SK-N-SH treated with all-trans-retinoic acid at 6 μM for 48 hours (cell line): ENCODE results near the gene RPL7A.

Experiments
- ATAC-seq: fragments of 200-7000 bp; cut with Tn5 transposase; 3 replicates; pipeline ENCODE4 v1.9.1; 2020; ENCODE audit warnings: mild to moderate bottlenecking, moderate library complexity
- CSDC2 ChIP-seq: fragments of 250-450 bp; sonication (Bioruptor Pico); IDR thresholded peaks from 2 replicates; pipeline ENCODE4 v1.5.0; 2020; ENCODE audit warnings: mild to moderate bottlenecking, moderate library complexity
- ESRRG ChIP-seq: fragments of 250-450 bp; sonication (Bioruptor Pico); IDR thresholded peaks from 2 replicates; pipeline ENCODE4 v1.6.1; 2021; ENCODE audit warnings: mild to moderate bottlenecking
- ISL1 ChIP-seq: fragments of 250-450 bp; sonication (Bioruptor Pico); IDR thresholded peaks from 2 replicates; pipeline ENCODE4 v2.1.2; 2022; ENCODE audit warnings: mild to moderate bottlenecking, moderate library complexity
- OSR1 ChIP-seq: fragments of 250-450 bp; sonication (Bioruptor Pico); IDR thresholded peaks from 2 replicates; pipeline ENCODE4 v1.8.0; 2022; ENCODE audit warnings: moderate library complexity, mild to moderate bottlenecking, inconsistent platforms
- PPARA ChIP-seq: fragments of 250-450 bp; sonication (Bioruptor Pico); IDR thresholded peaks from 2 replicates; pipeline ENCODE4 v1.5.0; 2020; ENCODE audit warnings: mild to moderate bottlenecking, borderline replicate concordance
- RARB ChIP-seq: fragments of 250-450 bp; sonication (Bioruptor Pico); IDR thresholded peaks from 2 replicates; pipeline ENCODE4 v1.8.0; 2021; ENCODE audit warnings: mild to moderate bottlenecking, moderate library complexity
- SNAI2 ChIP-seq: fragments of 250-450 bp; sonication (Bioruptor Pico); IDR thresholded peaks from 2 replicates; pipeline ENCODE4 v1.5.0; 2020; ENCODE audit warnings: mild to moderate bottlenecking, moderate library complexity
- TOX ChIP-seq: fragments of 250-450 bp; sonication (Bioruptor Pico); IDR thresholded peaks from 2 replicates; pipeline ENCODE4 v1.8.0; 2021; ENCODE audit warnings: mild to moderate bottlenecking, moderate library complexity, borderline replicate concordance
- ZC3H10 ChIP-seq: fragments of 250-450 bp; sonication (Bioruptor Pico); IDR thresholded peaks from 2 replicates; pipeline ENCODE4 v1.5.1; 2021; ENCODE audit warnings: mild to moderate bottlenecking, moderate library complexity
- ZFP3 ChIP-seq: fragments of 250-450 bp; sonication (Bioruptor Pico); IDR thresholded peaks from 2 replicates; pipeline ENCODE4 v1.5.0; 2020; ENCODE audit warnings: mild to moderate bottlenecking, moderate library complexity
- ZFP30 ChIP-seq: fragments of 450-650 bp; formaldehyde crosslinking; IDR thresholded peaks from 2 replicates; pipeline ENCODE4 v1.5.0; 2022; ENCODE audit warnings: mild to moderate bottlenecking, moderate library complexity
- ZNF565 ChIP-seq: fragments of 450-650 bp; formaldehyde crosslinking; conservative IDR thresholded peaks from 2 replicates; pipeline ENCODE4 v1.5.0; 2020; ENCODE audit warnings: low read depth, mild to moderate bottlenecking, moderate library complexity
- ZNF70 ChIP-seq: fragments of 450-650 bp; formaldehyde crosslinking; IDR thresholded peaks from 2 replicates; pipeline ENCODE4 v1.5.0; 2020; ENCODE audit warnings: mild to moderate bottlenecking, moderate library complexity
- ZNF8 ChIP-seq: fragments of 450-650 bp; formaldehyde crosslinking; IDR thresholded peaks from 2 replicates; pipeline ENCODE4 v1.5.0; 2020; ENCODE audit warnings: mild to moderate bottlenecking, moderate library complexity
- TF ChIP-seq, protein P1 (sequence below): fragments of 250-450 bp; sonication (Bioruptor Pico); IDR thresholded peaks from 2 replicates; pipeline ENCODE4 v1.8.0; 2021; ENCODE audit warnings: low read depth, mild to moderate bottlenecking, moderate library complexity, borderline replicate concordance
- TF ChIP-seq, protein P2 (sequence below): fragments of 250-450 bp; sonication (Bioruptor Pico); IDR thresholded peaks from 2 replicates; pipeline ENCODE4 v1.5.1; 2020; ENCODE audit warnings: low read depth, mild to moderate bottlenecking, moderate library complexity
- TF ChIP-seq, protein P3 (sequence below): fragments of 250-450 bp; sonication (Bioruptor Pico); IDR thresholded peaks from 2 replicates; pipeline ENCODE4 v1.8.0; 2020; ENCODE audit warnings: mild to moderate bottlenecking, moderate library complexity, borderline replicate concordance
- TF ChIP-seq, protein P4 (sequence below): fragments of 250-450 bp; sonication (Bioruptor Pico); IDR thresholded peaks from 2 replicates; pipeline ENCODE4 v1.5.0; 2020; ENCODE audit warnings: mild to moderate bottlenecking, moderate library complexity
- TF ChIP-seq, protein P5 (sequence below): fragments of 250-450 bp; sonication (Bioruptor Pico); IDR thresholded peaks from 2 replicates; pipeline ENCODE4 v1.5.1; 2021; ENCODE audit warnings: mild to moderate bottlenecking, moderate library complexity

The RPL7A gene

DNA sequence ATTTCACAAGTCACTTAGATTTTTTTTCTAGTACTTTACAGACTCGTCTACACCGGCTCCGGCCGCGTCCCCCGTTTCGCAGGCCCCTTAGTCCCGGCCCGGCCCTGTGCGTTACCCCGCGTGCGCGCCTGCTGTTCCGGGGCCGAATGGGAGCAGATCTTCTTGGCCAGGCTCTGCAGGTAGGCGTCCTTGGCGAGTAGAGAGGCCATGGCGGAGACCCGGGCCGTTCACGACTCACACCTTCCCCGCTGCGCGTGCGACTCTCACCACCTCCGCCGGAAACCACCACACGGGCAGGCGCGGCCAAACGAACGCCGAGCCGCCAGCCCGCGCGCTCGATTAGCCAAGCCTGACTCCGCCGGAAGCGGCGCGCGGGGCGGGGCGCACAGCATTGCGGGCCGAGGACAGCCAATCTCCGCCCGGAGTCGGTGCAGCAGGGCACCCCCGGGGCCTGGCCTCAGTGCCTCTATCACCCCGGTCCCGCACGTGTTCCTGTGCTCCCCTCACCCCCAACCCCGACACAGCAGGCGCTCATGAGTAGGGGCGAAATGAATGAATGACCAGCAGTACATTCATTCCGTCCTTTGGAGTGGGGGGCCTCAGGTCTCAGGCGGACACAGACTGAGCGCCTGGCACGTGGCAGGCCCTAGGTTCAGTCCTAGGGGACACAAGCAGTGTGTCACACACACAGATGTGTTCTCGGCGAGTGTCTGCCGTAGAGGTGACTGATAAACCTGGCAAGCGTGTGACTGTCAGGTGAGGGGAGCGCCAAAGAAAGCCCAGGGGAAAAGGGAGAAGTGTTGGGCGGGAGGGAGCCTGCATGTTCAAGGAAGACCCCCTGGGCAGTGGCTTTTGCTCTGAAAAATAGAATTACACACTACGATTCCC is 11.8 kb upstream of the RPL7A start, which contains the start of gene SURF6 (continued):
- TF ChIP-seq, protein P1, sequence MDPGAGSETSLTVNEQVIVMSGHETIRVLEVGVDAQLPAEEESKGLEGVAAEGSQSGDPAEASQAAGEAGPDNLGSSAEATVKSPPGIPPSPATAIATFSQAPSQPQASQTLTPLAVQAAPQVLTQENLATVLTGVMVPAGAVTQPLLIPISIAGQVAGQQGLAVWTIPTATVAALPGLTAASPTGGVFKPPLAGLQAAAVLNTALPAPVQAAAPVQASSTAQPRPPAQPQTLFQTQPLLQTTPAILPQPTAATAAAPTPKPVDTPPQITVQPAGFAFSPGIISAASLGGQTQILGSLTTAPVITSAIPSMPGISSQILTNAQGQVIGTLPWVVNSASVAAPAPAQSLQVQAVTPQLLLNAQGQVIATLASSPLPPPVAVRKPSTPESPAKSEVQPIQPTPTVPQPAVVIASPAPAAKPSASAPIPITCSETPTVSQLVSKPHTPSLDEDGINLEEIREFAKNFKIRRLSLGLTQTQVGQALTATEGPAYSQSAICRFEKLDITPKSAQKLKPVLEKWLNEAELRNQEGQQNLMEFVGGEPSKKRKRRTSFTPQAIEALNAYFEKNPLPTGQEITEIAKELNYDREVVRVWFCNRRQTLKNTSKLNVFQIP = no peak
- TF ChIP-seq, protein P2, sequence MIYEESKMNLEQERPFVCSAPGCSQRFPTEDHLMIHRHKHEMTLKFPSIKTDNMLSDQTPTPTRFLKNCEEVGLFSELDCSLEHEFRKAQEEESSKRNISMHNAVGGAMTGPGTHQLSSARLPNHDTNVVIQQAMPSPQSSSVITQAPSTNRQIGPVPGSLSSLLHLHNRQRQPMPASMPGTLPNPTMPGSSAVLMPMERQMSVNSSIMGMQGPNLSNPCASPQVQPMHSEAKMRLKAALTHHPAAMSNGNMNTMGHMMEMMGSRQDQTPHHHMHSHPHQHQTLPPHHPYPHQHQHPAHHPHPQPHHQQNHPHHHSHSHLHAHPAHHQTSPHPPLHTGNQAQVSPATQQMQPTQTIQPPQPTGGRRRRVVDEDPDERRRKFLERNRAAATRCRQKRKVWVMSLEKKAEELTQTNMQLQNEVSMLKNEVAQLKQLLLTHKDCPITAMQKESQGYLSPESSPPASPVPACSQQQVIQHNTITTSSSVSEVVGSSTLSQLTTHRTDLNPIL = no peak
- TF ChIP-seq ZC3H10 (CRISPR knock-in tag) (no peak), ISL1 (CRISPR knock-in tag) (no peak)

DNA sequence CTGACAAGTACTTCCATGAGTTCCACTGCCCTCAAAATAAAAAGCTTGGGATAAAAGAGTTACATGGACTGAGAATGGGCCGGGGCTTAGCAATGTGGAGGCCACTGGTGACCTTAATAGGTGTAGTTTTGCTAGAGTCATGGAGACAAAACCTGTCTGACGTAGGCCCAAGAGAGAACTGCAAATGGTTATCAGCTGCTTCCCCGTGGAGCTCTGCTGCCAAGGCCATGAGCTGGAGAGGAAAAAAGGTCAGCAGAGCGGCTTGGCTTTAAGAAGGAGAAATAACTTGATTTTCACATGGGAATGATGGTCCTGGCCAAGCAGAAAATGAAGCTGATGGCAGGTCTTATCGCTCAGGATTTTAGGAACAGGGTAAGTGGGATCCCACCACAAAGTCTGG is 8.4 kb upstream of the RPL7A start:
- TF ChIP-seq CSDC2 (CRISPR knock-in tag) (no peak), ESRRG (CRISPR knock-in tag) (no peak), ZNF70 (no peak), PPARA (CRISPR knock-in tag) (no peak), SNAI2 (CRISPR knock-in tag) (no peak), RARB (CRISPR knock-in tag) (no peak), ZFP3 (CRISPR knock-in tag) (no peak), TOX (no peak), ZNF565 (CRISPR knock-in tag) (no peak), ZFP30 (CRISPR knock-in tag) (no peak), OSR1 (no peak), ZNF8 (no peak)
- TF ChIP-seq, protein P3, sequence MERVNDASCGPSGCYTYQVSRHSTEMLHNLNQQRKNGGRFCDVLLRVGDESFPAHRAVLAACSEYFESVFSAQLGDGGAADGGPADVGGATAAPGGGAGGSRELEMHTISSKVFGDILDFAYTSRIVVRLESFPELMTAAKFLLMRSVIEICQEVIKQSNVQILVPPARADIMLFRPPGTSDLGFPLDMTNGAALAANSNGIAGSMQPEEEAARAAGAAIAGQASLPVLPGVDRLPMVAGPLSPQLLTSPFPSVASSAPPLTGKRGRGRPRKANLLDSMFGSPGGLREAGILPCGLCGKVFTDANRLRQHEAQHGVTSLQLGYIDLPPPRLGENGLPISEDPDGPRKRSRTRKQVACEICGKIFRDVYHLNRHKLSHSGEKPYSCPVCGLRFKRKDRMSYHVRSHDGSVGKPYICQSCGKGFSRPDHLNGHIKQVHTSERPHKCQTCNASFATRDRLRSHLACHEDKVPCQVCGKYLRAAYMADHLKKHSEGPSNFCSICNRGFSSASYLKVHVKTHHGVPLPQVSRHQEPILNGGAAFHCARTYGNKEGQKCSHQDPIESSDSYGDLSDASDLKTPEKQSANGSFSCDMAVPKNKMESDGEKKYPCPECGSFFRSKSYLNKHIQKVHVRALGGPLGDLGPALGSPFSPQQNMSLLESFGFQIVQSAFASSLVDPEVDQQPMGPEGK (CRISPR knock-in tag) = no peak
- TF ChIP-seq, protein P2 = no peak
- TF ChIP-seq, protein P4, sequence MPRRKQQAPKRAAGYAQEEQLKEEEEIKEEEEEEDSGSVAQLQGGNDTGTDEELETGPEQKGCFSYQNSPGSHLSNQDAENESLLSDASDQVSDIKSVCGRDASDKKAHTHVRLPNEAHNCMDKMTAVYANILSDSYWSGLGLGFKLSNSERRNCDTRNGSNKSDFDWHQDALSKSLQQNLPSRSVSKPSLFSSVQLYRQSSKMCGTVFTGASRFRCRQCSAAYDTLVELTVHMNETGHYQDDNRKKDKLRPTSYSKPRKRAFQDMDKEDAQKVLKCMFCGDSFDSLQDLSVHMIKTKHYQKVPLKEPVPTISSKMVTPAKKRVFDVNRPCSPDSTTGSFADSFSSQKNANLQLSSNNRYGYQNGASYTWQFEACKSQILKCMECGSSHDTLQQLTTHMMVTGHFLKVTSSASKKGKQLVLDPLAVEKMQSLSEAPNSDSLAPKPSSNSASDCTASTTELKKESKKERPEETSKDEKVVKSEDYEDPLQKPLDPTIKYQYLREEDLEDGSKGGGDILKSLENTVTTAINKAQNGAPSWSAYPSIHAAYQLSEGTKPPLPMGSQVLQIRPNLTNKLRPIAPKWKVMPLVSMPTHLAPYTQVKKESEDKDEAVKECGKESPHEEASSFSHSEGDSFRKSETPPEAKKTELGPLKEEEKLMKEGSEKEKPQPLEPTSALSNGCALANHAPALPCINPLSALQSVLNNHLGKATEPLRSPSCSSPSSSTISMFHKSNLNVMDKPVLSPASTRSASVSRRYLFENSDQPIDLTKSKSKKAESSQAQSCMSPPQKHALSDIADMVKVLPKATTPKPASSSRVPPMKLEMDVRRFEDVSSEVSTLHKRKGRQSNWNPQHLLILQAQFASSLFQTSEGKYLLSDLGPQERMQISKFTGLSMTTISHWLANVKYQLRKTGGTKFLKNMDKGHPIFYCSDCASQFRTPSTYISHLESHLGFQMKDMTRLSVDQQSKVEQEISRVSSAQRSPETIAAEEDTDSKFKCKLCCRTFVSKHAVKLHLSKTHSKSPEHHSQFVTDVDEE = no peak
- TF ChIP-seq, protein P1 = no peak
- TF ChIP-seq, protein P5, sequence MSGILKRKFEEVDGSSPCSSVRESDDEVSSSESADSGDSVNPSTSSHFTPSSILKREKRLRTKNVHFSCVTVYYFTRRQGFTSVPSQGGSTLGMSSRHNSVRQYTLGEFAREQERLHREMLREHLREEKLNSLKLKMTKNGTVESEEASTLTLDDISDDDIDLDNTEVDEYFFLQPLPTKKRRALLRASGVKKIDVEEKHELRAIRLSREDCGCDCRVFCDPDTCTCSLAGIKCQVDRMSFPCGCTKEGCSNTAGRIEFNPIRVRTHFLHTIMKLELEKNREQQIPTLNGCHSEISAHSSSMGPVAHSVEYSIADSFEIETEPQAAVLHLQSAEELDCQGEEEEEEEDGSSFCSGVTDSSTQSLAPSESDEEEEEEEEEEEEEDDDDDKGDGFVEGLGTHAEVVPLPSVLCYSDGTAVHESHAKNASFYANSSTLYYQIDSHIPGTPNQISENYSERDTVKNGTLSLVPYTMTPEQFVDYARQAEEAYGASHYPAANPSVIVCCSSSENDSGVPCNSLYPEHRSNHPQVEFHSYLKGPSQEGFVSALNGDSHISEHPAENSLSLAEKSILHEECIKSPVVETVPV (CRISPR knock-in tag) = no peak
- no peak for ATAC-seq
